WTC11 (cell line): ENCODE measurements around the gene TDP1. TPM values are rescaled to one million over a fixed set of nuclear protein-coding genes. Genes with fewer than 3 reads are reported as not detected.

Experiments used
- ATAC-seq: fragments of 200-7000 bp; cut with Tn5 transposase; 2 replicates; pipeline ENCODE4 v1.10.0; 2021; ENCODE audit warnings: mild to moderate bottlenecking, moderate library complexity
- CTCF ChIA-PET: fragments of 300-600 bp; sonication (Branson Sonifier 250); formaldehyde crosslinking; loops from one replicate; lab custom pipeline; 2021; ENCODE audit warnings: antibody characterized with exemption; lab: Charles Lee
- POLR2A ChIA-PET: fragments of 350-600 bp; sonication (Branson Sonifier 250); formaldehyde crosslinking; loops from one replicate; lab custom pipeline; 2021; ENCODE audit warnings: antibody characterized with exemption; lab: Charles Lee
- DNase-seq: peaks from one replicate; pipeline ENCODE4 v3.0.0; 2021; ENCODE audit warnings: low spot score
- H3K27ac Mint-ChIP-seq: 2 replicates; pipeline ENCODE4 v1.8.0; 2021; ENCODE audit warnings: mixed read lengths
- H3K27me3 Mint-ChIP-seq: 2 replicates; pipeline ENCODE4 v1.8.0; 2021; ENCODE audit warnings: low read depth, mild to moderate bottlenecking, moderate library complexity, mixed read lengths
- H3K36me3 Mint-ChIP-seq: 2 replicates; pipeline ENCODE4 v1.8.0; 2021; ENCODE audit warnings: mixed read lengths
- H3K4me1 Mint-ChIP-seq: 2 replicates; pipeline ENCODE4 v1.8.0; 2022; ENCODE audit warnings: mixed read lengths
- H3K4me3 Mint-ChIP-seq: 2 replicates; pipeline ENCODE4 v1.8.0; 2021; ENCODE audit warnings: mild to moderate bottlenecking, moderate library complexity, mixed read lengths
- H3K9me3 Mint-ChIP-seq: 2 replicates; pipeline ENCODE4 v1.8.0; 2021; ENCODE audit warnings: mixed read lengths
- GRHL2 ChIP-seq: fragments of 250-450 bp; sonication (Bioruptor Pico); IDR thresholded peaks from 2 replicates; pipeline ENCODE4 v1.8.0; 2022; ENCODE audit warnings: mild to moderate bottlenecking, moderate library complexity; ENCODE audit not compliant: insufficient replicate concordance, severe bottlenecking
- GTF2I ChIP-seq: fragments of 250-450 bp; sonication (Bioruptor Pico); conservative IDR thresholded peaks from 2 replicates; pipeline ENCODE4 v1.4.0; 2021; ENCODE audit warnings: mild to moderate bottlenecking
- IRF2 ChIP-seq: sonication (generic); formaldehyde crosslinking; IDR thresholded peaks from 2 replicates; pipeline ENCODE4 v1.8.0; 2022; ENCODE audit warnings: low read depth, missing genetic modification reagents, borderline replicate concordance
- RELA ChIP-seq: sonication (generic); formaldehyde crosslinking; IDR thresholded peaks from 2 replicates; pipeline ENCODE4 v1.8.1; 2022; ENCODE audit warnings: missing genetic modification reagents, mild to moderate bottlenecking, borderline replicate concordance
- SOX15 ChIP-seq: fragments of 250-450 bp; sonication (Bioruptor Pico); IDR thresholded peaks from 2 replicates; pipeline ENCODE4 v1.9.0; 2021; ENCODE audit warnings: mild to moderate bottlenecking
- TCF7 ChIP-seq: sonication (generic); formaldehyde crosslinking; IDR thresholded peaks from 2 replicates; pipeline ENCODE4 v1.8.0; 2022; ENCODE audit warnings: mild to moderate bottlenecking, low read depth, missing genetic modification reagents, moderate library complexity
- ZNF138 ChIP-seq: sonication (generic); formaldehyde crosslinking; conservative IDR thresholded peaks from 2 replicates; pipeline ENCODE4 v1.8.1; 2022; ENCODE audit warnings: mild to moderate bottlenecking, moderate library complexity, missing genetic modification reagents
- ZNF263 ChIP-seq: sonication (generic); formaldehyde crosslinking; IDR thresholded peaks from 2 replicates; pipeline ENCODE4 v1.8.1; 2022; ENCODE audit warnings: low read depth, mild to moderate bottlenecking, moderate library complexity, missing genetic modification reagents
- total RNA-seq: library from RNA; stranded (reverse); gene quantifications from 3 replicates; pipeline ENCODE4 v1.2.3, GENCODE V29; 2021
- TF ChIP-seq, protein P1 (sequence below): fragments of 200-600 bp; IDR thresholded peaks from 2 replicates; pipeline ENCODE4 v1.8.0; 2022; ENCODE audit warnings: antibody characterized with exemption
- TF ChIP-seq, protein P2 (sequence below): sonication (generic); formaldehyde crosslinking; IDR thresholded peaks from 2 replicates; pipeline ENCODE4 v1.8.0; 2023; ENCODE audit warnings: mild to moderate bottlenecking, missing genetic modification reagents
- TF ChIP-seq, protein P3 (sequence below): fragments of 250-450 bp; sonication (Bioruptor Pico); IDR thresholded peaks from 2 replicates; pipeline ENCODE4 v2.1.2; 2022; ENCODE audit warnings: mild to moderate bottlenecking, moderate library complexity
- TF ChIP-seq, protein P4 (sequence below): sonication (generic); formaldehyde crosslinking; IDR thresholded peaks from 2 replicates; pipeline ENCODE4 v1.8.1; 2023; ENCODE audit warnings: mild to moderate bottlenecking, missing genetic modification reagents, borderline replicate concordance
- TF ChIP-seq, protein P5 (sequence below): sonication (generic); formaldehyde crosslinking; IDR thresholded peaks from 2 replicates; pipeline ENCODE4 v1.8.0; 2022; ENCODE audit warnings: mild to moderate bottlenecking, missing genetic modification reagents
- TF ChIP-seq, protein P6 (sequence below): sonication (generic); formaldehyde crosslinking; IDR thresholded peaks from 2 replicates; pipeline ENCODE4 v1.8.0; 2022; ENCODE audit warnings: missing genetic modification reagents
- TF ChIP-seq, protein P7 (sequence below): fragments of 250-450 bp; sonication (Bioruptor Pico); IDR thresholded peaks from 2 replicates; pipeline ENCODE4 v1.9.0; 2021; ENCODE audit warnings: moderate library complexity, mild to moderate bottlenecking, inconsistent platforms, borderline replicate concordance
- TF ChIP-seq, protein P8 (sequence below): sonication (generic); formaldehyde crosslinking; IDR thresholded peaks from 2 replicates; pipeline ENCODE4 v1.8.0; 2022; ENCODE audit warnings: mild to moderate bottlenecking, missing genetic modification reagents
- TF ChIP-seq, protein P9 (sequence below): sonication (generic); formaldehyde crosslinking; IDR thresholded peaks from 2 replicates; pipeline ENCODE4 v1.8.1; 2022; ENCODE audit warnings: mild to moderate bottlenecking, moderate library complexity, missing genetic modification reagents

The TDP1 gene
- total RNA-seq, 1 experiment from 2014 or later = 59.8 TPM

DNA sequence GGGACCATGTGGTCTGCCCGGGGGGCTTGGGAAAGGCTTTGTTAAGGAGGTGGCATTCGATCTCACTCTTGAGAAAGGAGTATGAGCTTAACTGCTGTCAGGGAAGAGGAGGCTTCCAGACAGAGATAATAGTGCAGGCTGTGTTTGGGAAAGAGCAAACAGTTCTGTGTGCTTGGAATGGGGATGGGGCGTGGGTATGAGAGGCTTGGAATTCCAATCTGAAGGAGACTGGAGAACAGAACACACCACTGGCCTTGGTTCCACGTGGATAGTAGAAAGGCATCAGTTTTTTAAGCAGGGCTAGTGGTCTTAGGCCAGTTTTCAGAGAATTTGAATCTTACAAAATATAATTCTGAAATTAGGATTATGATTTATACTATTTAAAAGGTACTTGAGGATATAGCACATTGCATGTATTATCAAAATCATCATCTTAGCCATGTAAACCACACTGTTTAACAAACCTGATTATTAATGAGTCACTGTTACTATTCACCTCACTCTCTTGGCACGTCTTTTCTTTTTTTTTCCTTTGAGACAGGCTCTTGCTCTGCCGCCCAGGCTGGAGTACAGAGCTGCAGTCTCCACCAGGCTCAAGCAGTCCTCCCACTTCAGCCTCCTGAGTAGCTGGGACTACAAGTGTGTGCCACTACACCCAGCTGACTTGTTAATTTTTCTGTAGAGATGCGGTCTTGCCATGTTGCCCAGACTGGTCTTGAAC, 67.6 kb downstream of the TDP1 start:
- H3K4me3 Mint-ChIP-seq = no peak overlapping the region
- no peaks in the 10 kb centered on the region for H3K4me1 Mint-ChIP-seq
- no peaks in the 10 kb centered on the region; the same call in 1 of the 2 replicates for H3K27me3 Mint-ChIP-seq
- DNase-seq (no peak), ATAC-seq (no peak)
- H3K9me3 Mint-ChIP-seq = no peaks in the 10 kb centered on the region
- ChIA-PET CTCF (no interaction called here), POLR2A (no interaction called here)
- H3K27ac Mint-ChIP-seq = no peak overlapping the region
- peaks cover 44% of the 10 kb centered on the region for H3K36me3 Mint-ChIP-seq
- TF ChIP-seq, protein P1, sequence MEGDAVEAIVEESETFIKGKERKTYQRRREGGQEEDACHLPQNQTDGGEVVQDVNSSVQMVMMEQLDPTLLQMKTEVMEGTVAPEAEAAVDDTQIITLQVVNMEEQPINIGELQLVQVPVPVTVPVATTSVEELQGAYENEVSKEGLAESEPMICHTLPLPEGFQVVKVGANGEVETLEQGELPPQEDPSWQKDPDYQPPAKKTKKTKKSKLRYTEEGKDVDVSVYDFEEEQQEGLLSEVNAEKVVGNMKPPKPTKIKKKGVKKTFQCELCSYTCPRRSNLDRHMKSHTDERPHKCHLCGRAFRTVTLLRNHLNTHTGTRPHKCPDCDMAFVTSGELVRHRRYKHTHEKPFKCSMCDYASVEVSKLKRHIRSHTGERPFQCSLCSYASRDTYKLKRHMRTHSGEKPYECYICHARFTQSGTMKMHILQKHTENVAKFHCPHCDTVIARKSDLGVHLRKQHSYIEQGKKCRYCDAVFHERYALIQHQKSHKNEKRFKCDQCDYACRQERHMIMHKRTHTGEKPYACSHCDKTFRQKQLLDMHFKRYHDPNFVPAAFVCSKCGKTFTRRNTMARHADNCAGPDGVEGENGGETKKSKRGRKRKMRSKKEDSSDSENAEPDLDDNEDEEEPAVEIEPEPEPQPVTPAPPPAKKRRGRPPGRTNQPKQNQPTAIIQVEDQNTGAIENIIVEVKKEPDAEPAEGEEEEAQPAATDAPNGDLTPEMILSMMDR = no peak
- TF ChIP-seq, protein P2, sequence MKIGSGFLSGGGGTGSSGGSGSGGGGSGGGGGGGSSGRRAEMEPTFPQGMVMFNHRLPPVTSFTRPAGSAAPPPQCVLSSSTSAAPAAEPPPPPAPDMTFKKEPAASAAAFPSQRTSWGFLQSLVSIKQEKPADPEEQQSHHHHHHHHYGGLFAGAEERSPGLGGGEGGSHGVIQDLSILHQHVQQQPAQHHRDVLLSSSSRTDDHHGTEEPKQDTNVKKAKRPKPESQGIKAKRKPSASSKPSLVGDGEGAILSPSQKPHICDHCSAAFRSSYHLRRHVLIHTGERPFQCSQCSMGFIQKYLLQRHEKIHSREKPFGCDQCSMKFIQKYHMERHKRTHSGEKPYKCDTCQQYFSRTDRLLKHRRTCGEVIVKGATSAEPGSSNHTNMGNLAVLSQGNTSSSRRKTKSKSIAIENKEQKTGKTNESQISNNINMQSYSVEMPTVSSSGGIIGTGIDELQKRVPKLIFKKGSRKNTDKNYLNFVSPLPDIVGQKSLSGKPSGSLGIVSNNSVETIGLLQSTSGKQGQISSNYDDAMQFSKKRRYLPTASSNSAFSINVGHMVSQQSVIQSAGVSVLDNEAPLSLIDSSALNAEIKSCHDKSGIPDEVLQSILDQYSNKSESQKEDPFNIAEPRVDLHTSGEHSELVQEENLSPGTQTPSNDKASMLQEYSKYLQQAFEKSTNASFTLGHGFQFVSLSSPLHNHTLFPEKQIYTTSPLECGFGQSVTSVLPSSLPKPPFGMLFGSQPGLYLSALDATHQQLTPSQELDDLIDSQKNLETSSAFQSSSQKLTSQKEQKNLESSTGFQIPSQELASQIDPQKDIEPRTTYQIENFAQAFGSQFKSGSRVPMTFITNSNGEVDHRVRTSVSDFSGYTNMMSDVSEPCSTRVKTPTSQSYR (CRISPR knock-in tag) = no peak
- TF ChIP-seq RELA (no peak), IRF2 (CRISPR knock-in tag) (no peak), GTF2I (CRISPR knock-in tag) (no peak), GRHL2 (CRISPR knock-in tag) (no peak), ZNF138 (CRISPR knock-in tag) (no peak), TCF7 (CRISPR knock-in tag) (no peak), SOX15 (CRISPR knock-in tag) (no peak), ZNF263 (CRISPR knock-in tag) (no peak)
- TF ChIP-seq, protein P3, sequence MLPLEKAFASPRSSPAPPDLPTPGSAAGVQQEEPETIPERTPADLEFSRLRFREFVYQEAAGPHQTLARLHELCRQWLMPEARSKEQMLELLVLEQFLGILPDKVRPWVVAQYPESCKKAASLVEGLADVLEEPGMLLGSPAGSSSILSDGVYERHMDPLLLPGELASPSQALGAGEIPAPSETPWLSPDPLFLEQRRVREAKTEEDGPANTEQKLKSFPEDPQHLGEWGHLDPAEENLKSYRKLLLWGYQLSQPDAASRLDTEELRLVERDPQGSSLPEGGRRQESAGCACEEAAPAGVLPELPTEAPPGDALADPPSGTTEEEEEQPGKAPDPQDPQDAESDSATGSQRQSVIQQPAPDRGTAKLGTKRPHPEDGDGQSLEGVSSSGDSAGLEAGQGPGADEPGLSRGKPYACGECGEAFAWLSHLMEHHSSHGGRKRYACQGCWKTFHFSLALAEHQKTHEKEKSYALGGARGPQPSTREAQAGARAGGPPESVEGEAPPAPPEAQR (CRISPR knock-in tag) = no peak
- TF ChIP-seq, protein P4, sequence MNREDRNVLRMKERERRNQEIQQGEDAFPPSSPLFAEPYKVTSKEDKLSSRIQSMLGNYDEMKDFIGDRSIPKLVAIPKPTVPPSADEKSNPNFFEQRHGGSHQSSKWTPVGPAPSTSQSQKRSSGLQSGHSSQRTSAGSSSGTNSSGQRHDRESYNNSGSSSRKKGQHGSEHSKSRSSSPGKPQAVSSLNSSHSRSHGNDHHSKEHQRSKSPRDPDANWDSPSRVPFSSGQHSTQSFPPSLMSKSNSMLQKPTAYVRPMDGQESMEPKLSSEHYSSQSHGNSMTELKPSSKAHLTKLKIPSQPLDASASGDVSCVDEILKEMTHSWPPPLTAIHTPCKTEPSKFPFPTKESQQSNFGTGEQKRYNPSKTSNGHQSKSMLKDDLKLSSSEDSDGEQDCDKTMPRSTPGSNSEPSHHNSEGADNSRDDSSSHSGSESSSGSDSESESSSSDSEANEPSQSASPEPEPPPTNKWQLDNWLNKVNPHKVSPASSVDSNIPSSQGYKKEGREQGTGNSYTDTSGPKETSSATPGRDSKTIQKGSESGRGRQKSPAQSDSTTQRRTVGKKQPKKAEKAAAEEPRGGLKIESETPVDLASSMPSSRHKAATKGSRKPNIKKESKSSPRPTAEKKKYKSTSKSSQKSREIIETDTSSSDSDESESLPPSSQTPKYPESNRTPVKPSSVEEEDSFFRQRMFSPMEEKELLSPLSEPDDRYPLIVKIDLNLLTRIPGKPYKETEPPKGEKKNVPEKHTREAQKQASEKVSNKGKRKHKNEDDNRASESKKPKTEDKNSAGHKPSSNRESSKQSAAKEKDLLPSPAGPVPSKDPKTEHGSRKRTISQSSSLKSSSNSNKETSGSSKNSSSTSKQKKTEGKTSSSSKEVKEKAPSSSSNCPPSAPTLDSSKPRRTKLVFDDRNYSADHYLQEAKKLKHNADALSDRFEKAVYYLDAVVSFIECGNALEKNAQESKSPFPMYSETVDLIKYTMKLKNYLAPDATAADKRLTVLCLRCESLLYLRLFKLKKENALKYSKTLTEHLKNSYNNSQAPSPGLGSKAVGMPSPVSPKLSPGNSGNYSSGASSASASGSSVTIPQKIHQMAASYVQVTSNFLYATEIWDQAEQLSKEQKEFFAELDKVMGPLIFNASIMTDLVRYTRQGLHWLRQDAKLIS (CRISPR knock-in tag) = no peak
- TF ChIP-seq, protein P5, sequence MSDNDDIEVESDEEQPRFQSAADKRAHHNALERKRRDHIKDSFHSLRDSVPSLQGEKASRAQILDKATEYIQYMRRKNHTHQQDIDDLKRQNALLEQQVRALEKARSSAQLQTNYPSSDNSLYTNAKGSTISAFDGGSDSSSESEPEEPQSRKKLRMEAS (CRISPR knock-in tag) = no peak
- TF ChIP-seq, protein P6, sequence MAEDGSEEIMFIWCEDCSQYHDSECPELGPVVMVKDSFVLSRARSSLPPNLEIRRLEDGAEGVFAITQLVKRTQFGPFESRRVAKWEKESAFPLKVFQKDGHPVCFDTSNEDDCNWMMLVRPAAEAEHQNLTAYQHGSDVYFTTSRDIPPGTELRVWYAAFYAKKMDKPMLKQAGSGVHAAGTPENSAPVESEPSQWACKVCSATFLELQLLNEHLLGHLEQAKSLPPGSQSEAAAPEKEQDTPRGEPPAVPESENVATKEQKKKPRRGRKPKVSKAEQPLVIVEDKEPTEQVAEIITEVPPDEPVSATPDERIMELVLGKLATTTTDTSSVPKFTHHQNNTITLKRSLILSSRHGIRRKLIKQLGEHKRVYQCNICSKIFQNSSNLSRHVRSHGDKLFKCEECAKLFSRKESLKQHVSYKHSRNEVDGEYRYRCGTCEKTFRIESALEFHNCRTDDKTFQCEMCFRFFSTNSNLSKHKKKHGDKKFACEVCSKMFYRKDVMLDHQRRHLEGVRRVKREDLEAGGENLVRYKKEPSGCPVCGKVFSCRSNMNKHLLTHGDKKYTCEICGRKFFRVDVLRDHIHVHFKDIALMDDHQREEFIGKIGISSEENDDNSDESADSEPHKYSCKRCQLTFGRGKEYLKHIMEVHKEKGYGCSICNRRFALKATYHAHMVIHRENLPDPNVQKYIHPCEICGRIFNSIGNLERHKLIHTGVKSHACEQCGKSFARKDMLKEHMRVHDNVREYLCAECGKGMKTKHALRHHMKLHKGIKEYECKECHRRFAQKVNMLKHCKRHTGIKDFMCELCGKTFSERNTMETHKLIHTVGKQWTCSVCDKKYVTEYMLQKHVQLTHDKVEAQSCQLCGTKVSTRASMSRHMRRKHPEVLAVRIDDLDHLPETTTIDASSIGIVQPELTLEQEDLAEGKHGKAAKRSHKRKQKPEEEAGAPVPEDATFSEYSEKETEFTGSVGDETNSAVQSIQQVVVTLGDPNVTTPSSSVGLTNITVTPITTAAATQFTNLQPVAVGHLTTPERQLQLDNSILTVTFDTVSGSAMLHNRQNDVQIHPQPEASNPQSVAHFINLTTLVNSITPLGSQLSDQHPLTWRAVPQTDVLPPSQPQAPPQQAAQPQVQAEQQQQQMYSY (CRISPR knock-in tag) = no peak
- TF ChIP-seq, protein P7, sequence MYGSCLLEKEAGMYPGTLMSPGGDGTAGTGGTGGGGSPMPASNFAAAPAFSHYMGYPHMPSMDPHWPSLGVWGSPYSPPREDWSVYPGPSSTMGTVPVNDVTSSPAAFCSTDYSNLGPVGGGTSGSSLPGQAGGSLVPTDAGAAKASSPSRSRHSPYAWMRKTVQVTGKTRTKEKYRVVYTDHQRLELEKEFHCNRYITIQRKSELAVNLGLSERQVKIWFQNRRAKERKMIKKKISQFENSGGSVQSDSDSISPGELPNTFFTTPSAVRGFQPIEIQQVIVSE (CRISPR knock-in tag) = no peak
- TF ChIP-seq, protein P8, sequence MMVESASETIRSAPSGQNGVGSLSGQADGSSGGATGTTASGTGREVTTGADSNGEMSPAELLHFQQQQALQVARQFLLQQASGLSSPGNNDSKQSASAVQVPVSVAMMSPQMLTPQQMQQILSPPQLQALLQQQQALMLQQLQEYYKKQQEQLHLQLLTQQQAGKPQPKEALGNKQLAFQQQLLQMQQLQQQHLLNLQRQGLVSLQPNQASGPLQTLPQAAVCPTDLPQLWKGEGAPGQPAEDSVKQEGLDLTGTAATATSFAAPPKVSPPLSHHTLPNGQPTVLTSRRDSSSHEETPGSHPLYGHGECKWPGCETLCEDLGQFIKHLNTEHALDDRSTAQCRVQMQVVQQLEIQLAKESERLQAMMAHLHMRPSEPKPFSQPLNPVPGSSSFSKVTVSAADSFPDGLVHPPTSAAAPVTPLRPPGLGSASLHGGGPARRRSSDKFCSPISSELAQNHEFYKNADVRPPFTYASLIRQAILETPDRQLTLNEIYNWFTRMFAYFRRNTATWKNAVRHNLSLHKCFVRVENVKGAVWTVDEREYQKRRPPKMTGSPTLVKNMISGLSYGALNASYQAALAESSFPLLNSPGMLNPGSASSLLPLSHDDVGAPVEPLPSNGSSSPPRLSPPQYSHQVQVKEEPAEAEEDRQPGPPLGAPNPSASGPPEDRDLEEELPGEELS (CRISPR knock-in tag) = no peak
- TF ChIP-seq, protein P9, sequence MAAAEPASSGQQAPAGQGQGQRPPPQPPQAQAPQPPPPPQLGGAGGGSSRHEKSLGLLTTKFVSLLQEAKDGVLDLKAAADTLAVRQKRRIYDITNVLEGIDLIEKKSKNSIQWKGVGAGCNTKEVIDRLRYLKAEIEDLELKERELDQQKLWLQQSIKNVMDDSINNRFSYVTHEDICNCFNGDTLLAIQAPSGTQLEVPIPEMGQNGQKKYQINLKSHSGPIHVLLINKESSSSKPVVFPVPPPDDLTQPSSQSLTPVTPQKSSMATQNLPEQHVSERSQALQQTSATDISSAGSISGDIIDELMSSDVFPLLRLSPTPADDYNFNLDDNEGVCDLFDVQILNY = no peak
